GM19395 (cell line): ENCODE measurements around the gene CRHBP.
"Not testable (repeated sequence)": the region's sequence is repeated elsewhere in the genome, so short reads cannot be mapped to it uniquely, and the experiment has no call there.

Experiments used
- ATAC-seq: cut with Tn5 transposase; IDR thresholded peaks from one replicate; pipeline ENCODE4 v1.9.1; 2021; ENCODE audit warnings: mild to moderate bottlenecking, moderate library complexity; ENCODE audit not compliant: unreplicated experiment

The CRHBP gene

GRCh38 chr5:76958991-76959767 lies 6.3 kb downstream of the CRHBP start:
- no peak for ATAC-seq

DNA sequence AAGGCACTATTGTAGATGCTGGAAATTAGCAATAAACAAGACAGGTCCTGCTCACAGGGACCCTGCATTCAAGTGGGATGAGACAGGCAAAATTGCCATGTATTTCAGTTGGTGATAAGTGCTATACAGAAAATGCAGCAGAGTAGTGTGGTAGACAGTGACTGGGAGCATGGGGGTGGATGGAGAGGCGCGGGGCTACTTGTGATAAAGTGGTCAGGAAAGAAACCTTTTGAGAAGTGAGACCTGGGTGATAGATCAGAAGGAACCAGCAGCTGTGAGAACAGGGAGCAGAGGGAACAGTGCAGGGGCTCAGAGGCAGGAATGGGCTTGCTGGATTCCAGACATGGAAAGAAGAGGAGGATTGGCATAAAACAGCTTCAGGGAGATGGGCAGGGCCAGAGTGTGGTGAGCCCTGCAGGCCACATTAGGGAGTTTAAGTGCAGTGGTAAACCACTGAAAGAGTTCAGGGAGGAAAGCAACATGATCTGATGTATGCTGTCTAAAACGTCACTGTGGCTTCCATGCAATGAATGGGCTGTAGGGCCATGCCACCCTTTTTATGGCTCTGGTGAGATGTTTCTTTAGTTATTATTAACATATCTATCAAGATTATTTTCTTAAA lies 7.3 kb downstream of the CRHBP start:
- peak; percentile 80 for ATAC-seq

- ATAC-seq, result no peak
These were observed 11.2 kb downstream of the CRHBP start for GRCh38 chr5:76964060-76964459.

DNA sequence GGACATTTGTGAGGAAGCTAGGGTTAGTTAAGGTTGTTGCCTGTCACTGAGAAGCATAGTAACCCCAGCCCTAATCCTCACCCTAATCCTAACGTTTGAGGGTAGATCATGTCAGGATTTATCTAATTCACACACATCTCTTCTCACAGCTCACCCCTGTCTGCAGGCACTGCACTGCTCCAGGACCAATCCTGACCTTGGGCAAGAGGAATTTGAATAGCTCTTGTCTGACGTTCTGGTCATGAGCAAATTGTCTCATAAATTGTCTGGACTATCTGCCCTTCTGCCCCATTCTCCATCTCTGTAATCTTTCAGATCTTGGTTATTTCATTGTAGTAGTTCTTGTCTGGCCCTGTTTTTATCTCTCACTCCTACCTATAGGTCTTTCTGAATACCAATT lies 18.7 kb downstream of the CRHBP start:
- ATAC-seq, result no peak

DNA sequence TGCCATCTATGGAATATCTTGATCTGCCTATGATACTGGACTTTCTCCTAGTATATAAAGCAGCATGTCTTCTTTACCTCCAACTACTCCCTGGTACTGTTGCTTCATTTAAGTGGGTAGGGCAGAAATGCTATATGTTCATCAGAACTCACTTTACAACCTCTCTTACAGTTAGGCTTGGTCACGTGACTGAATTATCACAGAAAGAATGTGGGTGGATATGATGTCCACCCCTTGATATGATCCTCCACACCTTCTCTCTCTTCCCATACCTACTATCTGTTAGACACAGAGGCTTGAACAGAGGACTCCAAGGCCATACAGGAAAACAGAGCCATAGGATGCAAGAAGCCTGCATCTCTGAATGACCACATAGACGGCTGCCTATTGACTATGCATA lies 19.8 kb downstream of the CRHBP start:
- no peak for ATAC-seq

GRCh38 chr5:76974785-76975184 lies 21.9 kb downstream of the CRHBP start:
- no peak for ATAC-seq

DNA sequence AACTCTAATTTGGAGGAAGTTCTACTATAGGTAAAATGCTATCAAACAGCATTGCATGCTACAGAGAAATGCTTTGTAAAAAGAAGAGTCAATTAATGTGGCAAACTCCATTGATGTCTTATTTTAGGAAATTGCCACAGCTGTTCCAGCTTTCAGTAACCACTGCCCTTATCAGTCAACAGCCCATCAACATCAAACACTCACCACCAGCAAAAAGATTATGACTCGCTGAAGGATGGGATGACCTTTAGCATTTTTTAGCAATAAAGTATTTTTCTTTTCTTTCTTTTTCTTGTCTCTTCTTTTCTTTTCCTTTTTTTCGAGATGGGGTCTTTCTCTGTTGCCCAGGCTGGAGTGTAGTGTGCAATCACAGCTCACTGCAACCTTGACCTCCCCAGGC lies 26.0 kb downstream of the CRHBP start:
- no peak for ATAC-seq

DNA sequence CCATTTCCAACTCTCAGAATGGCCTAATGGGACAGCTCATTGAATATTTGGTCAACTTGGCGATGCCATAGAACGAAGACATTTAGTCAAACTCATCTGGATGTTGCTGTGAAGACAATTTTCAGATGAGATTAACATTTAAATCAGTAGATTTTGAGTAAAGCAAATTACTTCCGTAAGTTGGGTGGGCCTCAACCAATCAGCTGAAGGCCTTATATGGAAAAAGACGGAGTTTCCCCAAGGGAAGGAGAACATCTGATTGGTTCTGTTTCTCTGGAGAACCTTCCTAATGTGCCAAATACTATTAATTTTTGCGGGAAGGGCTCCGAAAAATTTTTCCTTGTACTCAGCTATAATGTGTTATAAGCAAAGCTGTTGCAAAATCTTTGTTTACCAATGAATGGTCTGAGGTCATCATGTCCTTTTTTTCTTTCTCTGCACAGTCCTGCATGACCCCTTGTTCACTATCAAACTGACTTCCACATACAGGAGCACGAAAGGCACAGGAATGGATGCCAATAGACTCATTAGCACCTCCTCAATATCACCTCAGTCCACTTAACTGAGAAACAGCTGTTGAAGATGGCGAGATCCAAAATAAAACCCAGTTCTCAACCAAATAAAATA lies 27.8 kb downstream of the CRHBP start:
- no peak for ATAC-seq

DNA sequence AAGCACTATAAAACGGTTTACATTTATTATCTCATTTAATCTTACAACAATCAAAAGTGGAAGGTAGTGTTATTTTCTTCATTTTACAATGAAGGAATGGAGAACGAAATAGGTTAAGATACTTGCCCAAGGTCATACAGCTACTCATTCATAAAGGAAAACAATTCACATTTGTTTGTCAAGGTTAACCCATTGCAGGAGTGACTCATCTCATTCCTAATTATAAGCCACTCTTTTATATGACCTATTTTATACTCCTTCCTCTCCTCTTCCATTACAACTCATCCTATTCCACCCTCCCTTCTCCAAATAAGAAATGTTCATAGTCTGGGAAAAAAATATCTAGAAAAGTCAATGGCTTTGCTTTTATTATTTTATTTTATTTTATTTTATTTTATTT lies 29.6 kb downstream of the CRHBP start:
- no peak for ATAC-seq

GRCh38 chr5:76983468-76983867 lies 30.6 kb downstream of the CRHBP start:
- ATAC-seq, result no peak

DNA sequence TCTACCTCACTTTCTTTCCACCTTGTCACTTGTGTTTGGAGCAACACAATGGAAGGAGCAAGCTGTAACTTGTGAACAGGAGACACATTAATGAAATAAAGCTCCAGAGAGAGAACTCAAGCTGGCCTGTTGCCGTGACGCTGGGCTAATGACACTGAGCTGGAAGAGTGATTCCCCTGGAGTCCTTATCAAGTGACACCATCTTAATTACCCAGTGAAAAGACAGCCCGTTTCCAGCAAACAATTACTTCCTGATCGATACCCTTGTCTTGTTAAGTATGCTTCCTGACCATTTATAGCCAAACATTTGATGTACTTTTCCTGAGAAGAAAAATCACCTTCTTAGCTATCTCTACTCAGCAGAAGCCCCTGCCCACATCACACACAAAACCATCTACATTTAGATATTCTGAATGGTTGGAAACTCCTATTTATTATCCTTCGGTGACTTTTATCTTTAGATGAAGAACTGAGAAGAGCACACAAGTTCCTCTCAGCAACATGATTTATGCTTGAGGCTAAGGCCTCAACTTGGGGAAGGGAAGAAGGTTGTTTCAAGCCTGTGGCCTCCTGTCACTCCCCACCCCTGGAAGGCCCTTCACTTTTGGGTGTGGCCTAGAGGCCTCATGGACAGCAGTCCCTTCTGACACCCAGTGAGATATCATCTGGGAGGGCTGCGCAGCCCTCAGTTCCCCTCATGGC lies 34.1 kb downstream of the CRHBP start:
- ATAC-seq, result no peak

DNA sequence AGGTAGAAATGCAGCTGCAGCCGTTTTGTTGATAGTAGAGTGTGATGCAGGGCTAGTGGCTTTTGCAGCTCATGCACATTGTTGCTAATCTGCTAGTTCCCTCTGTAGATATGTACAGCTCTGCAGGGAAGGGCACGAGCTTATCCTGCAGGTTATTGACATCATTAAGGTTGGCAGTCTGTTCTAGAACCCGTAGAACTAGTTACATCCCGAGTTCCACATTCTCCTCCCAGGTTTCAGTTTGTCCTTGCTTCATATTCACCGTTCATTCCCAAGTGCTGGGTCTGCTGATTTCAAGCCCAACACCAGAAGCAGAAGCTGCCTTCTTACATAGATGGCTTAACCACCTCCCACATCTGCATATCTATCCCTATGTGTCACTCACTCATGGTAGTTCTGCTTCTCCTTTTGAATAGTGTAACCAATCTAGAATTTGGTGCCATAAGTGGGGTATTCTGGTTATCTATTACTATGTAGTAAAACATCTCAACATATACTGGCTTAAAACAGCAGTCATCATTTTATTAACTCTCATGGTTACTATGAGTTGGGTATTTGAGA lies 38.1 kb downstream of the CRHBP start:
- ATAC-seq, result no peak

GRCh38 chr5:76993436-76993835 lies 40.6 kb downstream of the CRHBP start:
- ATAC-seq, result not testable (repeated sequence)

GRCh38 chr5:76994337-76994736 lies 41.5 kb downstream of the CRHBP start:
- ATAC-seq, result no peak

GRCh38 chr5:76998251-76998650 lies 45.4 kb downstream of the CRHBP start:
- not testable (repeated sequence) for ATAC-seq

- ATAC-seq, result no peak
These were observed 46.6 kb downstream of the CRHBP start for GRCh38 chr5:76999451-76999850.

- ATAC-seq, result no peak
These were observed 50.4 kb downstream of the CRHBP start for GRCh38 chr5:77003246-77003645.

- ATAC-seq, result no peak
These were observed 53.3 kb downstream of the CRHBP start for GRCh38 chr5:77006124-77006523.

DNA sequence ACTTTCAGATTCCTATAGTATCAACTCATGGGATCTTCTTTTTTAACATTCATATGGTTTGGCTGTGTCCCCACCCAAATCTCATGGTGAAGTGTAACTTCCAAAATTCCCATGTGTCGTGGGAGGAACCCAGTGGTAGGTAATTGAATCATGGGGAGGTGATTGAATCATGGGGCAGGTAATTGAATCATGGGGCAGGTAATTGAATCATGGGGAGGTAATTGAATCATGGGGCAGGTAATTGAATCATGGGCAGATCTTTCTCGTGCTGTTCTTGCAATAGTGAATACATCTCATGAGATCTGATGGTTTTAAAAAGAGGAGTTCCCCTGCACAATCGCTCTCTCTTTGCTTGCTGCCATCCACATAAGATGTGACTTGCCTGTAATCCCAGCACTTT lies 55.6 kb downstream of the CRHBP start:
- ATAC-seq, result no peak

DNA sequence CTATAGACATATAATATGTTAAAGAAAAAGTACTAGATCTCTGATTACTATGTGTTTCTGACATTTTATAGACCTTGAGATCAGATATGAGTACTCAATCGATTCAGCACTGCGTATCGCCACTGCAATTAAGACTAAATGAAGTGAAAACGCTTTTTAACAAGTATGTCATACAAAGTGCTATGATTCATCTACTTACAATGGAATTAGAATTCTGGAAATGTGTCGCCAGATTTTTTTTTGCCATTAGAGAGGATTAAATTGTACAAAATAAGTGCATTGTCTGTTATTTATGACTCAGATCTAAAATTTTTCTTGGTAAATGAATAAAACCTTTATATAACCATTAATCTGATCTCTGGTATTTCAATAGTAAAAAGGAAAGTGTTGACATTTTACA lies 57.4 kb downstream of the CRHBP start:
- no peak for ATAC-seq

GRCh38 chr5:77011498-77011897 lies 58.7 kb downstream of the CRHBP start:
- ATAC-seq, result no peak
